GM12892 (cell line): ENCODE data around the gene MAVS.

ENCODE experiments used
- POLR2A ChIP-seq: IDR thresholded peaks from 2 replicates; pipeline ENCODE4 v1.6.1; 2011; ENCODE audit warnings: low read depth, low read length, control low read depth
- POLR2AphosphoS5 ChIP-seq: IDR thresholded peaks from 2 replicates; pipeline ENCODE4 v1.6.1; 2011; ENCODE audit warnings: low read depth, low read length, control low read depth
- TAF1 ChIP-seq: IDR thresholded peaks from 2 replicates; pipeline ENCODE4 v1.6.1; 2011; ENCODE audit warnings: low read depth, mild to moderate bottlenecking, control low read depth, low read length, borderline replicate concordance

- TF ChIP-seq POLR2AphosphoS5: no peak
- no peak for TF ChIP-seq POLR2A
- no peak for TF ChIP-seq TAF1
Measured at GRCh38 chr20:3904224-3904623, 57.6 kb downstream of the MAVS start.
